Activated CD4-positive, alpha-beta T cell treated with anti-CD3 and anti-CD28 coated beads, Interleukin-2, Interleukin-4, amounts not matched to agents 100 ng/mL and 50 ng/mL, durations not matched to agents 16 hours and 8 hours (primary cell): ENCODE results near the gene SRGAP2.
"Not testable (repeated sequence)": the region's sequence is repeated elsewhere in the genome, so short reads cannot be mapped to it uniquely, and the experiment has no call there.

Experiments used
- DNase-seq: peaks from one replicate; pipeline ENCODE4 v3.0.0-alpha.2; 2020; ENCODE audit warnings: low spot score

The SRGAP2 gene

DNA sequence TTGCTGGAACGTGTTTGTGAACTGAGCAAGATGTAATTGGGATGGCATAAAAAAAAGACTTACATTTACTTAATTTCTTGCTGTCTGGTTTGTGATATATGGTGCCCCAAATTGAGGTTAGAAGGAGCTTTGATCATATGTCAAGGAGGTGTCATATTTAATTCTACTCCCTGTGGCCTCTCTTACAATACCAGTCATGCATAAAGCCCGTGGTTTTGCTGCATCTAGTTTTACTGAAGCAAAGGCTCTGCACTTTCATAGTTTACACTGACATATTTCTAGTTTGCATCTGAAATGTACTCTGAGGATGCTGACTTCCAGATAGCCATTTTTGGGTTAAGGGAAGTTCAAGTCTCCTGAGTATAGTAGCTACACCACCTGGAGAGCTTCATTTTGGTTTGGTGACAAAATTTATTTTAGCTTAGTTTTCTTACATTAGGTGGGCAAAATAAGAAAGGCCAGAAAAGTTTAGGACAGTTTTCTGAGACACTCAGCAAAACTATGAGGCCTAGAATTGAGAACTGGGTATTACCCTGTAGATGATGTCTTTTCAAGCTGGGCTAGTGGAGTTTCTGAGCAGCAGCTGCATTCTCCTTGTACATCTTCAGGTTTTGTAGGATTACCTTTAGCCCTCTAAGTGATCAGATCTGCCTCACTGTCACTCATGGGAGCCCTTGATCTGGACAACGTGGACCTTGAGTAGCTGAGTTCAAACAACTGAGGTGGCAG, 47.8 kb downstream of the SRGAP2 start:
- DNase-seq, result not testable (repeated sequence)

DNA sequence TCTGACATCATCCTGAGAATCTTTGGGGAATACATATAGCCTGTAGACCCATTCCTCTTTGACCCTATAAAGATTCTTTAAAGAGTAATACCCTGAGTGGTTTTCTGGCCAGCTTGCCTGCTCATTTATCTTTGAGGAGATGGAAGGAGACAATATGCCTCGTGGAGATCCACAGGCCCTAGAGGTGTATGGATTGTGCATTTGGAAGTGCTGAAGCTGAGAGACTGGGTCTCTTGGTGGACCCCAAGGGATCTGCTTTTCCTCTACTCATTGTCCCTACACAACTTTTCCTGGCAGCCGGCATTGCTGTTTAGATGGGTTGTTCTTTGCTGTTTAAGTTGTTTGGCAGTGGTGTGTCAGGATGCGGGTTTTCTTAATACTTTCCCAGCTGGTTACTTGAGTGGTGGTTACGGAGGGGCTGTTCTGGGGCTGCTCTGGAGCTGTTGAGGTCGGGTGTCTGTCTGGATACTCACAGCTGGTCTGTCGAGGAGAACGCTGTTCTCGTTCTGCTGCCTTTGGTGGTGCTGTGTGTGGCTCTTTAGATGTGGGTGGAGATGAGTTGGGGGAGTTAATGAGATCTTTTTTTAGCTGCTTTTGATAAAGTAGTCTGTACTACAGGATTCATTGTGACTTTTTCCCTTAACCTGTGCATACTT, 49.5 kb downstream of the SRGAP2 start:
- DNase-seq, result not testable (repeated sequence)
